CD1c-positive myeloid dendritic cell (primary cell): ENCODE data around the gene ZNRF3.
"Not testable (repeated sequence)": the region's sequence is repeated elsewhere in the genome, so short reads cannot be mapped to it uniquely, and the experiment has no call there.

Experiments used
- DNase-seq: peaks from one replicate; pipeline ENCODE4 v3.0.0-alpha.2; 2016; ENCODE audit errors: extremely low spot score

The ZNRF3 gene

GRCh38 chr22:28882878-28883656 lies at the start of gene ZNRF3:
ZNRF3 (plus strand) TSS chr22:28883572; CDS start chr22:28883767, 195 bp downstream.
- peak; percentile 95 for DNase-seq

GRCh38 chr22:28835630-28836189 lies 47.7 kb upstream of the ZNRF3 start:
- DNase-seq: no peak

GRCh38 chr22:28837640-28838039 lies 45.7 kb upstream of the ZNRF3 start:
- no peak for DNase-seq

- no peak for DNase-seq
Observed at GRCh38 chr22:28838971-28839370, 44.4 kb upstream of the ZNRF3 start.

GRCh38 chr22:28841111-28841510 lies 42.3 kb upstream of the ZNRF3 start:
- DNase-seq: no peak

- DNase-seq: no peak
Observed at GRCh38 chr22:28843633-28844032, 39.7 kb upstream of the ZNRF3 start.

- not testable (repeated sequence) for DNase-seq
Observed at GRCh38 chr22:28844277-28844676, 39.1 kb upstream of the ZNRF3 start.

- no peak for DNase-seq
Observed at GRCh38 chr22:28846994-28847393, 36.4 kb upstream of the ZNRF3 start.

GRCh38 chr22:28855355-28856094 lies 27.8 kb upstream of the ZNRF3 start:
- DNase-seq: peak; percentile 68

- DNase-seq: no peak
Observed at GRCh38 chr22:28856095-28856455, 27.3 kb upstream of the ZNRF3 start.

- no peak for DNase-seq
Observed at GRCh38 chr22:28857288-28857687, 26.1 kb upstream of the ZNRF3 start.

GRCh38 chr22:28864878-28865596 lies 18.3 kb upstream of the ZNRF3 start:
- DNase-seq: no peak

- no peak for DNase-seq
Observed at GRCh38 chr22:28867191-28867590, 16.2 kb upstream of the ZNRF3 start.

GRCh38 chr22:28868389-28868788 lies 15.0 kb upstream of the ZNRF3 start:
- DNase-seq: peak; percentile 87

GRCh38 chr22:28869736-28870135 lies 13.6 kb upstream of the ZNRF3 start:
- no peak for DNase-seq

GRCh38 chr22:28873183-28873963 lies 10.0 kb upstream of the ZNRF3 start:
- no peak for DNase-seq

GRCh38 chr22:28874061-28874460 lies 9.3 kb upstream of the ZNRF3 start:
- DNase-seq: no peak

GRCh38 chr22:28874811-28875320 lies 8.5 kb upstream of the ZNRF3 start:
- DNase-seq: no peak

- DNase-seq: peak; percentile 10
Observed at GRCh38 chr22:28882545-28882877, 861 bp upstream of the ZNRF3 start.

GRCh38 chr22:28883657-28883916 lies 215 bp downstream of the ZNRF3 start:
- DNase-seq: no peak

- DNase-seq: no peak
Observed at GRCh38 chr22:28883917-28884746, 760 bp downstream of the ZNRF3 start.
